ENCODE results near the gene TLDC2.
A peak's percentile ranks its signal among the peaks of the same experiment; 100 is the strongest.
"Not testable (repeated sequence)": the region's sequence is repeated elsewhere in the genome, so short reads cannot be mapped to it uniquely, and the experiment has no call there.

Gene TLDC2

GRCh38 chr20:36873498-36874189 lies 2.3 kb upstream of the TLDC2 start:
- Mint-ChIP-seq H3K27me3 (no peaks in the 10 kb centered on the region), H3K9me3 (ENCODE audit: low read depth) (no peaks in the 10 kb centered on the region), H3K36me3 (no peaks in the 10 kb centered on the region), H3K4me1 (ENCODE audit: low read depth) (no peaks in the 10 kb centered on the region), H3K4me3 (no peak overlapping the region), H3K27ac (no peak overlapping the region)

GRCh38 chr20:36875093-36875492 lies 845 bp upstream of the TLDC2 start:
- H3K27me3 Mint-ChIP-seq; H3K9me3 Mint-ChIP-seq (ENCODE audit: low read depth); H3K27ac Mint-ChIP-seq; H3K36me3 Mint-ChIP-seq; H3K4me1 Mint-ChIP-seq (ENCODE audit: low read depth); H3K4me3 Mint-ChIP-seq: not testable (repeated sequence)

GRCh38 chr20:36876473-36876833 lies 515 bp downstream of the TLDC2 start:
- Mint-ChIP-seq H3K27ac (no peak overlapping the region), H3K9me3 (ENCODE audit: low read depth) (no peaks in the 10 kb centered on the region), H3K4me3 (no peak overlapping the region), H3K27me3 (no peaks in the 10 kb centered on the region), H3K4me1 (ENCODE audit: low read depth) (no peaks in the 10 kb centered on the region), H3K36me3 (no peaks in the 10 kb centered on the region)

GRCh38 chr20:36878941-36879340 lies 3.0 kb downstream of the TLDC2 start:
- Mint-ChIP-seq H3K27me3 (no peaks in the 10 kb centered on the region), H3K4me3 (no peak overlapping the region), H3K36me3 (no peaks in the 10 kb centered on the region), H3K27ac (no peak overlapping the region), H3K9me3 (ENCODE audit: low read depth) (no peaks in the 10 kb centered on the region), H3K4me1 (ENCODE audit: low read depth) (no peaks in the 10 kb centered on the region)

- no peaks in the 10 kb centered on the region for H3K9me3 Mint-ChIP-seq (ENCODE audit: low read depth)
- H3K4me3 Mint-ChIP-seq: no peak overlapping the region
- no peaks in the 10 kb centered on the region for H3K27me3 Mint-ChIP-seq
- H3K36me3 Mint-ChIP-seq: no peaks in the 10 kb centered on the region
- H3K4me1 Mint-ChIP-seq (ENCODE audit: low read depth): peaks cover 2% of the 10 kb centered on the region
- H3K27ac Mint-ChIP-seq: no peak overlapping the region
Observed at GRCh38 chr20:36880741-36881250, 4.9 kb downstream of the TLDC2 start.

GRCh38 chr20:36881331-36881730 lies 5.4 kb downstream of the TLDC2 start:
- Mint-ChIP-seq H3K4me1 (ENCODE audit: low read depth) (peaks cover 3% of the 10 kb centered on the region), H3K27ac (no peak overlapping the region), H3K36me3 (no peaks in the 10 kb centered on the region)

GRCh38 chr20:36881888-36882287 lies 6.0 kb downstream of the TLDC2 start:
- Mint-ChIP-seq H3K27ac (no peak overlapping the region), H3K9me3 (ENCODE audit: low read depth) (no peaks in the 10 kb centered on the region), H3K27me3 (no peaks in the 10 kb centered on the region), H3K36me3 (no peaks in the 10 kb centered on the region), H3K4me3 (no peak overlapping the region), H3K4me1 (ENCODE audit: low read depth) (peaks cover 7% of the 10 kb centered on the region)

More at GRCh38 chr20:36881331-36881730, 5.4 kb downstream of the TLDC2 start:
- H3K4me3 Mint-ChIP-seq: no peak overlapping the region
- no peaks in the 10 kb centered on the region for H3K9me3 Mint-ChIP-seq (ENCODE audit: low read depth)
- no peaks in the 10 kb centered on the region for H3K27me3 Mint-ChIP-seq

GRCh38 chr20:36883977-36884535 lies 8.1 kb downstream of the TLDC2 start:
- H3K9me3 Mint-ChIP-seq (ENCODE audit: low read depth): no peaks in the 10 kb centered on the region
- H3K4me3 Mint-ChIP-seq: no peak overlapping the region
- H3K4me1 Mint-ChIP-seq (ENCODE audit: low read depth): peaks cover 15% of the 10 kb centered on the region
- H3K36me3 Mint-ChIP-seq: no peaks in the 10 kb centered on the region
- no peak overlapping the region for H3K27ac Mint-ChIP-seq
- no peaks in the 10 kb centered on the region for H3K27me3 Mint-ChIP-seq

- Mint-ChIP-seq H3K4me3 (no peak overlapping the region), H3K4me1 (ENCODE audit: low read depth) (peaks cover 17% of the 10 kb centered on the region), H3K27me3 (no peaks in the 10 kb centered on the region), H3K9me3 (ENCODE audit: low read depth) (no peaks in the 10 kb centered on the region), H3K36me3 (peaks cover 3% of the 10 kb centered on the region), H3K27ac (peak overlapping the region; percentile 68)
Observed at GRCh38 chr20:36885356-36885755, 9.4 kb downstream of the TLDC2 start.

- peaks cover 17% of the 10 kb centered on the region for H3K4me1 Mint-ChIP-seq (ENCODE audit: low read depth)
- H3K9me3 Mint-ChIP-seq (ENCODE audit: low read depth): no peaks in the 10 kb centered on the region
- peak overlapping the region; percentile 66 for H3K27ac Mint-ChIP-seq
- no peaks in the 10 kb centered on the region for H3K27me3 Mint-ChIP-seq
- H3K4me3 Mint-ChIP-seq: no peak overlapping the region
- peaks cover 3% of the 10 kb centered on the region for H3K36me3 Mint-ChIP-seq
Observed at GRCh38 chr20:36886859-36887751, 11.2 kb downstream of the TLDC2 start.

- Mint-ChIP-seq H3K27ac (no peak overlapping the region), H3K4me1 (ENCODE audit: low read depth) (peaks cover 17% of the 10 kb centered on the region), H3K9me3 (ENCODE audit: low read depth) (no peaks in the 10 kb centered on the region), H3K4me3 (no peak overlapping the region), H3K27me3 (no peaks in the 10 kb centered on the region), H3K36me3 (peaks cover 3% of the 10 kb centered on the region)
Observed at GRCh38 chr20:36887752-36888090, 11.8 kb downstream of the TLDC2 start.

GRCh38 chr20:36888880-36889516 lies 13.1 kb downstream of the TLDC2 start:
- Mint-ChIP-seq H3K27me3 (no peaks in the 10 kb centered on the region), H3K4me3 (no peak overlapping the region), H3K27ac (no peak overlapping the region), H3K4me1 (ENCODE audit: low read depth) (peaks cover 17% of the 10 kb centered on the region), H3K36me3 (peaks cover 3% of the 10 kb centered on the region), H3K9me3 (ENCODE audit: low read depth) (no peaks in the 10 kb centered on the region)

- H3K4me1 Mint-ChIP-seq (ENCODE audit: low read depth): peaks cover 24% of the 10 kb centered on the region
- no peaks in the 10 kb centered on the region for H3K9me3 Mint-ChIP-seq (ENCODE audit: low read depth)
- H3K4me3 Mint-ChIP-seq: no peak overlapping the region
- no peak overlapping the region for H3K27ac Mint-ChIP-seq
- H3K27me3 Mint-ChIP-seq: no peaks in the 10 kb centered on the region
- peaks cover 3% of the 10 kb centered on the region for H3K36me3 Mint-ChIP-seq
Observed at GRCh38 chr20:36890586-36890985, 14.6 kb downstream of the TLDC2 start.

- Mint-ChIP-seq H3K4me3 (no peak overlapping the region), H3K4me1 (ENCODE audit: low read depth) (peaks cover 22% of the 10 kb centered on the region), H3K36me3 (peaks cover 3% of the 10 kb centered on the region), H3K27me3 (no peaks in the 10 kb centered on the region), H3K9me3 (ENCODE audit: low read depth) (no peaks in the 10 kb centered on the region), H3K27ac (no peak overlapping the region)
Observed at GRCh38 chr20:36891211-36891610, 15.3 kb downstream of the TLDC2 start.

GRCh38 chr20:36893801-36894200 lies 17.9 kb downstream of the TLDC2 start:
- H3K4me1 Mint-ChIP-seq (ENCODE audit: low read depth): peaks cover 18% of the 10 kb centered on the region
- H3K27me3 Mint-ChIP-seq: no peaks in the 10 kb centered on the region
- H3K27ac Mint-ChIP-seq: peak overlapping the region; percentile 19
- H3K4me3 Mint-ChIP-seq: no peak overlapping the region
- no peaks in the 10 kb centered on the region for H3K9me3 Mint-ChIP-seq (ENCODE audit: low read depth)
- H3K36me3 Mint-ChIP-seq: peaks cover 8% of the 10 kb centered on the region
